HepG2 (cell line): ENCODE measurements around the gene SNF8.

Experiments
- RBM22 ChIP-seq: fragments of 200-400 bp; formaldehyde crosslinking; optimal IDR thresholded peaks from 2 replicates; pipeline ENCODE3; 2017; ENCODE audit warnings: mild to moderate bottlenecking, low read length, moderate library complexity
- TCF12 ChIP-seq, 2 experiments: fragments of 450-650 bp in 1 of 2; sonication (generic) in 1 of 2; formaldehyde crosslinking in 1 of 2; IDR thresholded peaks; 2 replicates each; pipeline versions ENCODE4 v1.6.1 to v1.8.0; 2017 to 2022; ENCODE audit warnings: antibody characterized with exemption in 1 of 2, mild to moderate bottlenecking in 1 of 2, missing genetic modification reagents in 1 of 2, moderate library complexity in 1 of 2
- TF ChIP-seq, protein P1 (sequence below): sonication (generic); formaldehyde crosslinking; IDR thresholded peaks from 2 replicates; pipeline ENCODE4 v1.5.0; 2020; ENCODE audit warnings: mild to moderate bottlenecking, missing genetic modification reagents, moderate library complexity
- TF ChIP-seq, protein P2 (sequence below): sonication (generic); formaldehyde crosslinking; IDR thresholded peaks from 2 replicates; pipeline ENCODE4 v1.8.1; 2023; ENCODE audit warnings: missing genetic modification reagents, inconsistent platforms, borderline replicate concordance
- TF ChIP-seq, protein P3 (sequence below): IDR thresholded peaks from 2 replicates; pipeline ENCODE4 v1.6.1; 2012; ENCODE audit warnings: inconsistent platforms

DNA sequence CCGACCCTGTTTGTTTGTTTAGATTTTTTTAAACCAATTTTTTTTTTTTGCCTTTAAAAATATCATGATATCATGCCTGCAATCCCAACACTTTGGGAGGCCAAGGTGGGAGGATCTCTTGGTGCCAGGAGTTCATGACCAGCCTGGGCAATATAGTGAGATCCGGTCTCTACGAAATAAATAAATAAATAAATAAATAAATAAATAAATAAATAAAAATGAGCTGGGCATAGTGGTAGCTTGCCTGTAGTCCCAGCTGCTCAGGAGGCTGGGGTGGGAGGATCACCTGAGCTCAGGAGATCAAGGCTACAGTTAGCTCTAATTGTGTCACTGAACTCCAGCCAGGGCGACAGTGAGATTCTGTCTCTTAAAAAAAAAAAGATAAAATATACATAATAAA is 44.5 kb upstream of the SNF8 start:
- TF ChIP-seq, protein P1, sequence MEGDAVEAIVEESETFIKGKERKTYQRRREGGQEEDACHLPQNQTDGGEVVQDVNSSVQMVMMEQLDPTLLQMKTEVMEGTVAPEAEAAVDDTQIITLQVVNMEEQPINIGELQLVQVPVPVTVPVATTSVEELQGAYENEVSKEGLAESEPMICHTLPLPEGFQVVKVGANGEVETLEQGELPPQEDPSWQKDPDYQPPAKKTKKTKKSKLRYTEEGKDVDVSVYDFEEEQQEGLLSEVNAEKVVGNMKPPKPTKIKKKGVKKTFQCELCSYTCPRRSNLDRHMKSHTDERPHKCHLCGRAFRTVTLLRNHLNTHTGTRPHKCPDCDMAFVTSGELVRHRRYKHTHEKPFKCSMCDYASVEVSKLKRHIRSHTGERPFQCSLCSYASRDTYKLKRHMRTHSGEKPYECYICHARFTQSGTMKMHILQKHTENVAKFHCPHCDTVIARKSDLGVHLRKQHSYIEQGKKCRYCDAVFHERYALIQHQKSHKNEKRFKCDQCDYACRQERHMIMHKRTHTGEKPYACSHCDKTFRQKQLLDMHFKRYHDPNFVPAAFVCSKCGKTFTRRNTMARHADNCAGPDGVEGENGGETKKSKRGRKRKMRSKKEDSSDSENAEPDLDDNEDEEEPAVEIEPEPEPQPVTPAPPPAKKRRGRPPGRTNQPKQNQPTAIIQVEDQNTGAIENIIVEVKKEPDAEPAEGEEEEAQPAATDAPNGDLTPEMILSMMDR (CRISPR knock-in tag): no peak
- TF ChIP-seq, protein P2, sequence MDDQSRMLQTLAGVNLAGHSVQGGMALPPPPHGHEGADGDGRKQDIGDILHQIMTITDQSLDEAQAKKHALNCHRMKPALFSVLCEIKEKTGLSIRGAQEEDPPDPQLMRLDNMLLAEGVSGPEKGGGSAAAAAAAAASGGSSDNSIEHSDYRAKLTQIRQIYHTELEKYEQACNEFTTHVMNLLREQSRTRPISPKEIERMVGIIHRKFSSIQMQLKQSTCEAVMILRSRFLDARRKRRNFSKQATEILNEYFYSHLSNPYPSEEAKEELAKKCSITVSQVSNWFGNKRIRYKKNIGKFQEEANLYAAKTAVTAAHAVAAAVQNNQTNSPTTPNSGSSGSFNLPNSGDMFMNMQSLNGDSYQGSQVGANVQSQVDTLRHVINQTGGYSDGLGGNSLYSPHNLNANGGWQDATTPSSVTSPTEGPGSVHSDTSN (CRISPR knock-in tag): no peak
- no peak for TF ChIP-seq TCF12 (IDR thresholded peaks at IDR 0.05)
- TF ChIP-seq TCF12 (CRISPR knock-in tag; IDR thresholded peaks at IDR 0.05): no peak
- TF ChIP-seq, protein P3, sequence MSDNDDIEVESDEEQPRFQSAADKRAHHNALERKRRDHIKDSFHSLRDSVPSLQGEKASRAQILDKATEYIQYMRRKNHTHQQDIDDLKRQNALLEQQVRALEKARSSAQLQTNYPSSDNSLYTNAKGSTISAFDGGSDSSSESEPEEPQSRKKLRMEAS: no peak
- no peak for TF ChIP-seq RBM22
